ENCODE results near the gene CCL14.

GRCh38 chr17:35965272-35965671, 21.3 kb downstream of the CCL14 start:
- TF ChIP-seq, protein P1, sequence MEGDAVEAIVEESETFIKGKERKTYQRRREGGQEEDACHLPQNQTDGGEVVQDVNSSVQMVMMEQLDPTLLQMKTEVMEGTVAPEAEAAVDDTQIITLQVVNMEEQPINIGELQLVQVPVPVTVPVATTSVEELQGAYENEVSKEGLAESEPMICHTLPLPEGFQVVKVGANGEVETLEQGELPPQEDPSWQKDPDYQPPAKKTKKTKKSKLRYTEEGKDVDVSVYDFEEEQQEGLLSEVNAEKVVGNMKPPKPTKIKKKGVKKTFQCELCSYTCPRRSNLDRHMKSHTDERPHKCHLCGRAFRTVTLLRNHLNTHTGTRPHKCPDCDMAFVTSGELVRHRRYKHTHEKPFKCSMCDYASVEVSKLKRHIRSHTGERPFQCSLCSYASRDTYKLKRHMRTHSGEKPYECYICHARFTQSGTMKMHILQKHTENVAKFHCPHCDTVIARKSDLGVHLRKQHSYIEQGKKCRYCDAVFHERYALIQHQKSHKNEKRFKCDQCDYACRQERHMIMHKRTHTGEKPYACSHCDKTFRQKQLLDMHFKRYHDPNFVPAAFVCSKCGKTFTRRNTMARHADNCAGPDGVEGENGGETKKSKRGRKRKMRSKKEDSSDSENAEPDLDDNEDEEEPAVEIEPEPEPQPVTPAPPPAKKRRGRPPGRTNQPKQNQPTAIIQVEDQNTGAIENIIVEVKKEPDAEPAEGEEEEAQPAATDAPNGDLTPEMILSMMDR (conservative IDR thresholded peaks at IDR 0.05 in 1 of 2, IDR thresholded peaks at IDR 0.05 in 1 of 2; ENCODE audit: low read depth in 1 of 2, low read length in 2 of 2) = no peak
- TF ChIP-seq EZH2 (IDR thresholded peaks at IDR 0.05; ENCODE audit: low read length, missing control alignments) = no peak

Data from fibroblast of lung (primary cell).